HEK293T (cell line): ENCODE data around the gene UBAP1L.
A peak's percentile ranks its signal among the peaks of the same experiment; 100 is the strongest.

ENCODE experiments used
- CTCF ChIA-PET: fragments of 350-600 bp; formaldehyde crosslinking; extraction: SDS; loops from one replicate; lab custom pipeline; 2021; ENCODE audit warnings: antibody characterized with exemption, inconsistent platforms; lab: Yijun Ruan, JAX
- POLR2A ChIA-PET: fragments of 350-600 bp; formaldehyde crosslinking; extraction: SDS; loops from one replicate; lab custom pipeline; 2020; ENCODE audit warnings: antibody characterized with exemption, inconsistent platforms; lab: Yijun Ruan, JAX
- DNase-seq: peaks from one replicate; pipeline ENCODE4 v3.0.0; 2012; ENCODE audit warnings: mixed read lengths; ENCODE audit errors: extremely low spot score
- ARNT ChIP-seq: fragments of 450-650 bp; IDR thresholded peaks from 2 replicates; pipeline ENCODE4 v1.6.1; 2017; ENCODE audit warnings: mild to moderate bottlenecking
- BHLHE40 ChIP-seq: fragments of 450-650 bp; IDR thresholded peaks from 2 replicates; pipeline ENCODE4 v1.6.1; 2016; ENCODE audit warnings: mild to moderate bottlenecking, moderate library complexity, borderline replicate concordance
- CTBP1 ChIP-seq: fragments of 450-650 bp; IDR thresholded peaks from 2 replicates; pipeline ENCODE4 v1.6.1; 2016; ENCODE audit warnings: borderline replicate concordance
- ELF4 ChIP-seq: fragments of 450-650 bp; IDR thresholded peaks from 2 replicates; pipeline ENCODE4 v1.6.1; 2017; ENCODE audit warnings: antibody characterized with exemption
- FOXA1 ChIP-seq: fragments of 450-650 bp; IDR thresholded peaks from 2 replicates; pipeline ENCODE4 v1.6.1; 2016; ENCODE audit warnings: mild to moderate bottlenecking
- FOXK2 ChIP-seq: fragments of 450-650 bp; IDR thresholded peaks from 2 replicates; pipeline ENCODE4 v1.6.1; 2016; ENCODE audit warnings: mild to moderate bottlenecking
- FOXM1 ChIP-seq: fragments of 450-650 bp; IDR thresholded peaks from 2 replicates; pipeline ENCODE4 v1.6.1; 2017; ENCODE audit warnings: mild to moderate bottlenecking, borderline replicate concordance
- HDGF ChIP-seq: fragments of 450-650 bp; IDR thresholded peaks from 2 replicates; pipeline ENCODE4 v1.6.1; 2017; ENCODE audit warnings: antibody characterized with exemption, borderline replicate concordance
- L3MBTL2 ChIP-seq: fragments of 450-650 bp; conservative IDR thresholded peaks from 2 replicates; pipeline ENCODE4 v1.6.1; 2016; ENCODE audit warnings: mild to moderate bottlenecking
- LEF1 ChIP-seq: fragments of 450-650 bp; IDR thresholded peaks from 2 replicates; pipeline ENCODE4 v1.6.1; 2017; ENCODE audit warnings: mild to moderate bottlenecking, borderline replicate concordance
- NFRKB ChIP-seq: fragments of 450-650 bp; IDR thresholded peaks from 2 replicates; pipeline ENCODE4 v1.6.1; 2016; ENCODE audit warnings: mild to moderate bottlenecking, moderate library complexity
- PKNOX1 ChIP-seq: fragments of 450-650 bp; IDR thresholded peaks from 2 replicates; pipeline ENCODE4 v1.6.1; 2016
- SP1 ChIP-seq: fragments of 450-650 bp; IDR thresholded peaks from 2 replicates; pipeline ENCODE4 v1.6.1; 2017
- SUZ12 ChIP-seq: fragments of 450-650 bp; IDR thresholded peaks from 2 replicates; pipeline ENCODE4 v1.6.1; 2016; ENCODE audit warnings: mild to moderate bottlenecking
- TARDBP ChIP-seq: fragments of 450-650 bp; IDR thresholded peaks from 2 replicates; pipeline ENCODE4 v1.6.1; 2016
- ZNF384 ChIP-seq: fragments of 450-650 bp; IDR thresholded peaks from 2 replicates; pipeline ENCODE4 v1.6.1; 2016

Gene UBAP1L

GRCh38 chr15:65082303-65082953 is 32.6 kb downstream of the UBAP1L start:
- ChIA-PET POLR2A (interaction anchor here (1.1 kb wide), 1 partner anchor 30 kb away, joined by 4 read pairs; no protein-coding TSS in a partner anchor), CTCF (interaction anchor here (1.1 to 2.2 kb wide), 3 partner anchors 21 to 49 kb away, joined by 3 to 15 read pairs (median 6); no protein-coding TSS in a partner anchor)
- no peak for TF ChIP-seq BHLHE40
- TF ChIP-seq SP1: no peak
- TF ChIP-seq FOXM1: no peak
- no peak for TF ChIP-seq FOXA1
- no peak for TF ChIP-seq PKNOX1
- no peak for TF ChIP-seq CTBP1
- no peak for TF ChIP-seq TARDBP
- TF ChIP-seq HDGF: no peak
- no peak for TF ChIP-seq ARNT
- TF ChIP-seq ZNF384: no peak
- TF ChIP-seq FOXK2: no peak
- DNase-seq: peak; percentile 28

GRCh38 chr15:65081758-65082157 is 33.2 kb downstream of the UBAP1L start:
- ChIA-PET POLR2A (no interaction called here), CTCF (interaction anchor here (2.2 kb wide), 1 partner anchor 28 kb away, joined by 15 read pairs; no protein-coding TSS in a partner anchor)
- no peak for DNase-seq
- TF ChIP-seq ELF4 (no peak), SP1 (no peak), NFRKB (no peak), ARNT (no peak)

GRCh38 chr15:65081270-65081669 is 33.7 kb downstream of the UBAP1L start:
- no peak for DNase-seq

GRCh38 chr15:65079580-65079979 is 35.4 kb downstream of the UBAP1L start:
- ChIA-PET CTCF (no interaction called here), POLR2A (no interaction called here)
- DNase-seq: no peak
- TF ChIP-seq FOXA1 (no peak), ELF4 (no peak), ZNF384 (no peak), TARDBP (no peak), BHLHE40 (no peak), ARNT (no peak), SP1 (no peak)

More at GRCh38 chr15:65081270-65081669, 33.7 kb downstream of the UBAP1L start:
- CTCF ChIA-PET: no interaction called here
- no peak for TF ChIP-seq TARDBP
- TF ChIP-seq PKNOX1: no peak
- no peak for TF ChIP-seq ELF4
- POLR2A ChIA-PET: no interaction called here

- ChIA-PET CTCF (no interaction called here), POLR2A (no interaction called here)
- TF ChIP-seq ZNF384: no peak
- TF ChIP-seq BHLHE40: no peak
- no peak for TF ChIP-seq SUZ12
- TF ChIP-seq CTBP1: no peak
- no peak for TF ChIP-seq PKNOX1
- no peak for TF ChIP-seq HDGF
- TF ChIP-seq FOXA1: no peak
- no peak for TF ChIP-seq L3MBTL2
- TF ChIP-seq SP1: no peak
- no peak for TF ChIP-seq ELF4
- TF ChIP-seq TARDBP: no peak
- no peak for TF ChIP-seq FOXK2
- TF ChIP-seq NFRKB: no peak
- TF ChIP-seq FOXM1: no peak
- no peak for DNase-seq
These were observed 37.0 kb downstream of the UBAP1L start for GRCh38 chr15:65077981-65078352.

- no peak for DNase-seq
- TF ChIP-seq LEF1: no peak
- no peak for TF ChIP-seq FOXK2
- no peak for TF ChIP-seq NFRKB
- TF ChIP-seq FOXM1: no peak
- no peak for TF ChIP-seq HDGF
- no peak for TF ChIP-seq FOXA1
- TF ChIP-seq ELF4: no peak
- POLR2A ChIA-PET: no interaction called here
- CTCF ChIA-PET: no interaction called here
These were observed 37.6 kb downstream of the UBAP1L start for GRCh38 chr15:65077291-65077980.
